ENCODE results near the gene RCBTB2.

Gene RCBTB2

GRCh38 chr13:48497669-48498068, 35.2 kb downstream of the RCBTB2 start:
- H3K27ac Mint-ChIP-seq = no peak overlapping the region
- no peak overlapping the region for H3K4me3 Mint-ChIP-seq
- no peaks in the 10 kb centered on the region for H3K9me3 Mint-ChIP-seq
- no peak for TF ChIP-seq CTCF (IDR thresholded peaks at IDR 0.05)
- no peaks in the 10 kb centered on the region for H3K27me3 Mint-ChIP-seq (ENCODE audit: low read depth, poor library complexity)
- H3K36me3 Mint-ChIP-seq (ENCODE audit: low read depth) = peaks cover 45% of the 10 kb centered on the region
- peaks cover 7% of the 10 kb centered on the region for H3K4me1 Mint-ChIP-seq
- DNase-seq = no peak

- no peak overlapping the region for H3K4me3 Mint-ChIP-seq
- no peak for TF ChIP-seq CTCF (IDR thresholded peaks at IDR 0.05)
- H3K27me3 Mint-ChIP-seq (ENCODE audit: low read depth, poor library complexity) = no peaks in the 10 kb centered on the region
- H3K4me1 Mint-ChIP-seq = peaks cover 7% of the 10 kb centered on the region
- peaks cover 37% of the 10 kb centered on the region for H3K36me3 Mint-ChIP-seq (ENCODE audit: low read depth)
- peak overlapping the region; percentile 70 for H3K27ac Mint-ChIP-seq
- H3K9me3 Mint-ChIP-seq = no peaks in the 10 kb centered on the region
- no peak for DNase-seq
These were observed 36.4 kb downstream of the RCBTB2 start for GRCh38 chr13:48496271-48497161.

- H3K27me3 Mint-ChIP-seq (ENCODE audit: low read depth, poor library complexity) = no peaks in the 10 kb centered on the region
These were observed 38.0 kb downstream of the RCBTB2 start for GRCh38 chr13:48494874-48495273.

DNA sequence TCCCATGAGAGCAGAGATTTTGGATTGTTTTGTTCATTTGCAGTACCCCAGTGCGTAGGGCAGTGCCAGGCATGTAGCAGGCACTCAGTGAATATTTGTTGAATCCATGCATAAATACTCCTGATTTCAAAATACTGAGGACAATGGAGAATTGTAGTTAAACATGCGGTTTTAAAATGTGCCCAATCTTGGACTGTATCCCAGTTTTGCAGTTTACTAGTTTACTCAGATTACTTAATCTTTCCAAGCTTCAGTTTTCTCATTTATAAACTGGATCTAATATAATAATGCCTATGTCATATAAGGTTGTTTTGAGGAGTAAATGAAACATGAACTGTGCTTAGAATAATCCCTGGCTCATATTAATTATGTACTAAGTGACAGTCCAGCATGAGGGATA, 39.0 kb downstream of the RCBTB2 start:
- no peak overlapping the region for H3K4me3 Mint-ChIP-seq
- peaks cover 7% of the 10 kb centered on the region for H3K4me1 Mint-ChIP-seq
- no peak for DNase-seq
- H3K36me3 Mint-ChIP-seq (ENCODE audit: low read depth) = peaks cover 31% of the 10 kb centered on the region
- no peak for TF ChIP-seq CTCF (IDR thresholded peaks at IDR 0.05)
- H3K27me3 Mint-ChIP-seq (ENCODE audit: low read depth, poor library complexity) = no peaks in the 10 kb centered on the region
- no peak overlapping the region for H3K27ac Mint-ChIP-seq
- H3K9me3 Mint-ChIP-seq = no peaks in the 10 kb centered on the region

More at GRCh38 chr13:48494874-48495273, 38.0 kb downstream of the RCBTB2 start:
- no peak for DNase-seq
- Mint-ChIP-seq H3K27ac (no peak overlapping the region), H3K36me3 (ENCODE audit: low read depth) (peaks cover 31% of the 10 kb centered on the region), H3K4me1 (peaks cover 7% of the 10 kb centered on the region), H3K4me3 (no peak overlapping the region), H3K9me3 (no peaks in the 10 kb centered on the region)
- no peak for TF ChIP-seq CTCF (IDR thresholded peaks at IDR 0.05)

- peaks cover 2% of the 10 kb centered on the region for H3K9me3 Mint-ChIP-seq
- no peak for DNase-seq
- peaks cover 7% of the 10 kb centered on the region for H3K4me1 Mint-ChIP-seq
- H3K27ac Mint-ChIP-seq = no peak overlapping the region
- peaks cover 33% of the 10 kb centered on the region for H3K36me3 Mint-ChIP-seq (ENCODE audit: low read depth)
- H3K27me3 Mint-ChIP-seq (ENCODE audit: low read depth, poor library complexity) = no peaks in the 10 kb centered on the region
- no peak for TF ChIP-seq CTCF (IDR thresholded peaks at IDR 0.05)
- H3K4me3 Mint-ChIP-seq = no peak overlapping the region
These were observed 39.7 kb downstream of the RCBTB2 start for GRCh38 chr13:48493066-48493765.

Data from nephron progenitor cell (in vitro differentiated cells).